ENCODE results near the gene PCDH15.

- TF ChIP-seq CTCF (conservative IDR thresholded peaks at IDR 0.05; ENCODE audit: low read length) (no peak), EZH2phosphoT487 (IDR thresholded peaks at IDR 0.05; ENCODE audit: borderline replicate concordance) (no peak)
Observed at GRCh38 chr10:53836638-53837037, 964.4 kb downstream of the PCDH15 start.

Measured in Loucy (cell line).